CD4-positive, alpha-beta T cell treated with Interleukin-21 for 1 hour (primary cell): ENCODE measurements around the gene RNF8.
"Not testable (repeated sequence)": the region's sequence is repeated elsewhere in the genome, so short reads cannot be mapped to it uniquely, and the experiment has no call there.

ENCODE experiments used
- DNase-seq: peaks from one replicate; pipeline ENCODE4 v3.0.0-alpha.2; 2020

The RNF8 gene

GRCh38 chr6:37321516-37322415 lies 32.0 kb upstream of the RNF8 start:
- no peak for DNase-seq

DNA sequence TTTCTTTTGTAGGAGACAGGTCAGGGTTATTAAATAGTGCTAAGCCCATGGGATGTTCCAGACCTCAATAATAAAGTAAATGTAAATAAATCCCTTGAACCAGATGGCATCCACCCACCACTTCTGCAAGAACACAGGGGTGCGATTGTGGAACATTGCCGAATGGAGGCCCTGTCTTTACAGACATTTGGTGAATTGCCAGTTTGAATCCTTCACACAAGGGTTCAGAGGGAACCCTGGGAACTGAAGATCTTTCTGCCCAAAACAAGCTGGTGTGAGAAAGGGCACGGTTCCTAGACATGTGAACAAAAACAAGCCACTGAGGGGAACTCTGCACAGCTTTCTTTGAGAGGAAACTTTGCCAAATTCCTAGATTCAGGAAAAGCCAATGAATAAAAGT lies 30.2 kb upstream of the RNF8 start:
- DNase-seq, result no peak

GRCh38 chr6:37324131-37325033 lies 29.4 kb upstream of the RNF8 start:
- DNase-seq, result no peak

GRCh38 chr6:37330345-37330744 lies 23.4 kb upstream of the RNF8 start:
- not testable (repeated sequence) for DNase-seq

GRCh38 chr6:37331047-37331446 lies 22.7 kb upstream of the RNF8 start:
- DNase-seq, result no peak

DNA sequence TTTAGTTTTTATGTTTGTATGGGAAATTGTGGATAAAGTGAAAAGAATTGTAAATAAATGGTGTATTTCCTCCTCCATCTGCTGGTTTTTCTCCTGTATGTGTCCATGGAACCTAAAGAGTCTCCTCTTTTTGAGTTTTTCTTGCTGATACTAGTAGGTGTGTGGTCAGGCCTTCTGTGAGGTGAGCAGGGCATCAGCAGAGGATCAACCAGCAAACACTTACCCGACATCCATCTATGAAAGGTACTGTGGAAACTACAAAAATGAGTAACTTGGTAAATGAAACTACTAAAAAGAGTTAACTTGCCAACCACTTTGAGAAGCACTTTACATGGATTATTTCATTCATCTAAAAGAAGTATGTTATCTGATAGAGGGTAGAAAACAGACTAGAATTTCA lies 20.9 kb upstream of the RNF8 start:
- no peak for DNase-seq

GRCh38 chr6:37334047-37334446 lies 19.7 kb upstream of the RNF8 start:
- no peak for DNase-seq

GRCh38 chr6:37338317-37338716 lies 15.5 kb upstream of the RNF8 start:
- not testable (repeated sequence) for DNase-seq

DNA sequence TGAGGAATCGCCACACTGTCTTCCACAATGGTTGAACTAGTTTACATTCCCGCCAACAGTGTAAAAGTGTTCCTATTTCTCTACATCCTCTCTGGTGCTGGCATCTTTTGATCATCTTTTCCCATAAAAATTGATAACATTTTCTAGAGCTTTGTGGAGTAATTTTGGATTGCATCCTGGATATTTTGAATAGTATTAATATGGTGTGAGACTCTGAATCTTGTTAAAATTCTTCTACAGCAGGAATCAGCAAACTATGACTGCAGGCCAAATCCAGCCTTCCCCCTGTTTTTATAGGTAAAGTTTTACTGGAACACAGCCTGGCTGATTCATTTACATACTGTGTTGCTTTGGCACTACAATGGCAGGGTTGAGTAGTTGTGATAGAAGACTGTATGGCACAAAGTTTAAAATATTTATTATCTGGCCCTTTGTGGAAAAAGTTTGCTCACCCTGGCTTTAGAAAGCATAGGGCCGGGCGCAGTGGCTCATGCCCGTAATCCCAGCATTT lies 15.0 kb upstream of the RNF8 start:
- DNase-seq, result no peak

- DNase-seq, result no peak
These were observed 13.8 kb upstream of the RNF8 start for GRCh38 chr6:37339741-37340638.

GRCh38 chr6:37340639-37340943 lies 13.2 kb upstream of the RNF8 start:
- DNase-seq, result no peak

DNA sequence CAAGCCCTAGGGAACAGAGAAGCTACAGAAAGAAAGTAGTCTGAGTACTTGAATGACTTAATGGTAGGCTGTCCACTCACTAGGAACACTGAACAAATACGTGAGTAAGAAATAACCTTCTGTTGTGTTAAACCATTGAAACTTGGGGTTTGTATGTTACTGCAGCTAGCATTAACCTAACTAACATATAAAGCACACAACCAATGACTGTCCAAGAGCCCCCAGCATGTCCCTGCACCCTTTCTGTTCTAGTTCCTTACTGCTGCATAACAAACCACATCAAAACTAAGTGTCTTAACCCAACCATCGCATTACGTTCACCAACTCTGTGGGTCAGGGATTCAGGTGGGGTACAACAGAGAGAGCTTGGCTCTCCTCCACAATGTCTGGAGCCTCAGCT lies 10.5 kb upstream of the RNF8 start:
- no peak for DNase-seq

GRCh38 chr6:37344308-37344707 lies 9.5 kb upstream of the RNF8 start:
- DNase-seq, result no peak

GRCh38 chr6:37345804-37346203 lies 8.0 kb upstream of the RNF8 start:
- DNase-seq, result not testable (repeated sequence)

DNA sequence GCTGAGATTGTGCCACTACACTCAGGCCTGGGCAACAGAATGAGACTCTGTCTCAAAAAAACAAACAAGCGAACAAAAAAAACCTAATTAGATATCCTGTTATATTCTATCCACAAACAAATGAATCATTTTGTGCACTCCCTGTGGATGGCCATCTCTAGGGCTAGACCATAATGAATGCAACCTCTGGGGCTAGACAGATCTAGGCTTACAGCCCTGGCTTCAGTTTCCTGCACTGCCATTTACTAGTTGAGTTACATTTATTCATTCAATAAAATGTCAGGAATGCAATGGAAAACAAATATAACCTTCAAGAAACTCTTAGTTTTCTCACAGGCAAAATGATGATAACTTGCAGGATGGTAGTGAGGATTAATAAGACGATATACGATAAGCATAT lies 6.6 kb upstream of the RNF8 start:
- no peak for DNase-seq

- DNase-seq, result no peak
These were observed 6.1 kb upstream of the RNF8 start for GRCh38 chr6:37347670-37348111.

DNA sequence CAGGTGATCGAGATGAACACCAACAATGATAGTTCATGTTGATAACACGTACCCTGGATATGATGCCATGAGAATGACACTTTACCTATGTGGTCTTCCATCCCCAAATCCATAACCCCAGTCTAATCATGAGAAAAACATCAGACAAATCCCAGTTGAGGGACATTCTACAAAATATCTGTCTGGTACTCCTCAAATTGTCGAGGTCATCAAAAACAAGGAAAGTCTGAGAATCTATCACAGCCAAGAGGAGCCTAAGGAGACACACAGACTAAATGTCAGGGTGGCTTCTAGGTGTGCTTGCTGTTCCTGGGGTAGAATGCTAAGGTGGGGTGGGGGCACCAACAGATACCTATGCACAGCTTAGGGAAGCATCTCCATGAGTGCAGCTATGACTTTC lies 2.8 kb upstream of the RNF8 start:
- DNase-seq, result no peak

- DNase-seq, result no peak
These were observed 1.4 kb upstream of the RNF8 start for GRCh38 chr6:37352384-37352783.

GRCh38 chr6:37354526-37355384 lies 972 bp downstream of the RNF8 start:
- no peak for DNase-seq

GRCh38 chr6:37357288-37357687 lies 3.5 kb downstream of the RNF8 start:
- DNase-seq, result no peak

DNA sequence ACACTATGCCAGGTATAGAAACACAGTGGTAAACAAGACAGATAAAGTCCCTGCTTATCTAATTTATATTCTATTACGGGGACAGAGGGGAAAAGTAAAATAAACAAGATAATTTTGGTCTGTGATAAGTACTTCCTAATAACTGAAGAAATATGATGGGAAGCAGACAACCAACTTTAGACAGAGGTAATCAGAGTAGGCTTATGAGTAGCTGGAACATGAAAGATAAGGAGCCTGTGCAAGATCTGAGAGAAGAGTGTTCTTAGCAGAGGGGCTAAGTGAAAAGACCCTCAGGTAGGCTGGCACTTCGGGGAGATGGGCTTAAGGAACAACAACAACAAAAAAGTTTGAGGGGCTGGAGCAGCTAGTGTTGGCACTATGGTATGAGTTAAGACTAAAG lies 4.1 kb downstream of the RNF8 start:
- DNase-seq, result no peak

- no peak for DNase-seq
These were observed 5.3 kb downstream of the RNF8 start for GRCh38 chr6:37359039-37359438.
